ENCODE results near the gene UBXN10.

UBXN10 gene, protein sequence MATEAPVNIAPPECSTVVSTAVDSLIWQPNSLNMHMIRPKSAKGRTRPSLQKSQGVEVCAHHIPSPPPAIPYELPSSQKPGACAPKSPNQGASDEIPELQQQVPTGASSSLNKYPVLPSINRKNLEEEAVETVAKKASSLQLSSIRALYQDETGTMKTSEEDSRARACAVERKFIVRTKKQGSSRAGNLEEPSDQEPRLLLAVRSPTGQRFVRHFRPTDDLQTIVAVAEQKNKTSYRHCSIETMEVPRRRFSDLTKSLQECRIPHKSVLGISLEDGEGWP

DNA sequence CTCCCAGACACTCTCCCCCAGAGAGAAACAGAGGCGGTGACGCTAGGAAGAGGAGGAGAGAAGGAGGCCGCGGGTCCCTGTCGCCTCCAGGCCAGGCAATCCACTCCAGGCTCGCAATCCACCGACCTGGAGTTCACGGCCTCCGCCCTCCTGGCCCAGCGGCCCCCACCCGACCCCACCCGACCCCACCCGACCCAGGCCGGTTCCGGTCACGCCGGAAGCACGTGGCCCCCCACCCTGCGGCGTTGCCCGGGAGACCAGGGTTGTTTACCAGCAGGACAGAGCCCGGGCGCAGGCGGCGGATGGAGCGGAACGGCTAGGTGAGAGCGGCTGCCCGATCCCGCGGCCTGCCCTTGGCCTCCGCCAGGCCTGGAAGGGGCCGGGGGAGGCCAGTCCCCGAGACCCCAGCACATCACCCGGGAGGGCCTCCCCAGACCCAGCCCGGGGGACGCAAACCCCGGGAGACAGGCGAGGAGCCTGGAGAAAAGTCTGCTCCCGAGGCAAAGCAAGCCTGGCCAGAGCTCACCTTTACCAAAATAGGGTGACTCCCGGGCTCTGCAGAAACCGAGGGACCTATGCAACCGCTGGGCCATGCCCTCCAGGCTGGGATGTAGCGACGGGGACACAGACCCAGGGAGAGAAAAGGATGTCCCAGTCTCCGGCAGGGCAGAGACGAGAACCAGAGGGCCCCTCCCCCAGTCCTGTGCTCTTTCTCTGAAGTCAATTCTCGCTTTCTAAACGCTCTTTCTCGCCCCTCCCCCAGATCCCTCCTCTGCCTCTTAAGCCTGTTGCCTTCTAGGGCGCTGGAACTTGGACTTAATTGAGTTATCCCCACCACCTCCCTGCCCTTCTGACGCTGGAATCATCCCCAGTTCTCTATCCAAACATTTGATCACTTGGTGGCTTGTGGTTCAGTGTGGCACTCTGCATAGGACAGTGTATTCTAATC is at the start of gene UBXN10, which contains the start of gene PLA2G2C:
TSS of gene UBXN10 (plus strand) at position 263 of the 949 bp plus-strand sequence. CDS start 4,466 bp downstream, outside the sequence.
TSS of gene PLA2G2C (minus strand) at position 685 of the 949 bp plus-strand sequence. CDS start 9,155 bp downstream, outside the sequence.
- no peak for DNase-seq

DNA sequence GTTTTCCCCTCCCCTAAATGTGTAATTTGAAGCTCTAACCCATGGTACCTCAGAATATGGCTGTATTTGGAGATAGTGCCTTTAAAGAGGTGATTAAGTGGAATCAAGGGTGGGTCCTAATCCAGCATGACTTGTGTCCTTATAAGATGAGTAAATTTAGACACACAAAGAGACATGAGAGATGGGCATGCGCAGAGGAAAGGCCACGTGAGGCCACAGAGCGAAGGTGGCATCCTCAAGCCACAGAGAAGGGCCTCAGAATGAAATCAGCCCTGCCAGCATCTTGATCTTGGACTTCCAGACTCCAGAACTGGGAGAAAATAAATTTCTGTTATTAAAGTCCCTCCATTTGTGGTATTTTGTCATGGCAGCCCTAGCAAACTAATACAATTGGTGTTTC is 49.6 kb upstream of the UBXN10 start:
- DNase-seq: no peak

DNA sequence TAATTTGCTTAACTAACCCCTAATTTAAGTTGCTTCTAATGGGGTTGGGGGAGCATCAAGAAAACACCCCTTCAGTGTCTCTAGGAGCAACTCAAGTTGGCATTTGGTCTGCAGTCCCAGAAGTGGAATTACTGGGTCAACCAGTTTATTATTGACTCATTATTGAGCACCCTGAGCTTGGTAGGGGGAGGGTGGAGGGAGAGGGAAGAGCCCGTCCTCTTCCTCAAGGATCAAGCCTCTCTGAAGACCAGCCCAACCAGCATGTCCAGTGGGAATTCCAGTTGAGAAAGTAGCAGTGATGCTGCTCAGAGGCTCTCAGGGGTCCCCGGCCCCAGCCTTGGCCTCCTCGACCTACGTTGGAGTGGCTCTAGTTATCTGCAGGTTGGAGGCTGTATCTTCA is 48.8 kb upstream of the UBXN10 start:
- no peak for DNase-seq

DNA sequence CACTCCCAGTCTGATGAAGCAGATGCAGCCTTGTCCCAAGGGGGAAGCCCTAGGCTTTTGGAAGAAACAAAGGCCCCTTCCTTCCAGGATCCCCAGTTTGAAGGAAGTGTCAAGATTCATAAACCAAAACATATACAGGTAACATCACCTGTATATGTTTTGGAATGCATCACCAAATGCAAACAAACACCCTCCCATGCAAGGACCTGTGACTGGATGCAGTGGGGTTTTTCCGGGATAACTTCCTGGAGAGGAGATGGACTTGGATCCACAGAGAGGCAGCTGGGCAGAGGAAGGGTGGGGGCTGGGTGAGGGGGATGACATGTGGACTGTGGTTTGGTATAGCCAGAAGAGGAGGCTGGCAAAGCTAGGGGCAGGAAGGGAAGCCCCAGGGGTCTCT is 48.3 kb upstream of the UBXN10 start:
- DNase-seq: no peak

DNA sequence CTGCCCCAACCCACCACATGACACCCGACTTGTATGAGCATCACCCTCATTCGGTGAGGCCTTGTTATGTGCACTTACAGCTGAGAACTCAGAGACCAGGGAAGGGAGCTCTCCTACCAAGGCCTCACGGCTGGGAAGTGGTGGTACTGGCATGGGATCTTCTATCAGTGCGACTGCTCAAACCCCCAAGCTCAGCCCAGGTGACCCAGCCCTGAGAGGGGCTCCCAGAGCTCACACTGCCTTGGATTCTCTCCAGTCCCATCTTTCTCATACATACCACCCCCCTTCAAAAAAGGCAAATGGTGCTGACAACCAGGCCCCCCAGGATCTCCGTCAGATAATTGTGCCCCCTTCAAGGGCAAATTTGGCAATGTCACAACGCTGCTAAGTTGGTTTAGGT is 47.5 kb upstream of the UBXN10 start:
- no peak for DNase-seq

DNA sequence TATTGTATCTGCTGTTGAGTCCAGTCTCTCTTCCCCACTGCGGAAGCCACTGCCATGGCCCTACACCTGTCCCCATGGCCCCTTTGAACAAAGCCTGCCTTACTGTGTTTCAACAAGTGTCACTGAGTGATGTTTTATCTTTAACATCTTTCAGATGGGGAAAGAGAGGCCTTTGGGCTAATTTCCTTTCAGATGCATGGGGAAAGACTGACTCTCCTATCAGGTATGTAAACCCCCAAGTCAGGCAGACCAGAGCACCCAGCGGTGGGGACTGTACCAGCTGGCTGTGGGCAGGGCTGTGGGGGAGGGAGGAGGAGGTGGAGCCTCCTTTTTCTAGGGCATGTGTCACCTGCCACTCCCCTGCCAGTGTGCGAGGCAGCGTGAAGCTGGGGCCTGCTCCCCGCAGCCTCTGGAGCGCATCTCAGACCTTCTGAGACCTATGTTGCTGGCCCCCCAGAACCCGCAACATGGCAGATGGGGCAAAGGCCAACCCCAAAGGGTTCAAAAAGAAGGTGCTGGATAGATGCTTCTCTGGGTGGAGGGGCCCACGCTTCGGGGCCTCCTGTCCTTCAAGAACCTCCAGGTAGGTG is 46.8 kb upstream of the UBXN10 start, which contains the start of gene PLA2G2F:
TSS of gene PLA2G2F (plus strand) at position 363 of the 590 bp plus-strand sequence. CDS start at position 468, 105 bp downstream.
- no peak for DNase-seq

DNA sequence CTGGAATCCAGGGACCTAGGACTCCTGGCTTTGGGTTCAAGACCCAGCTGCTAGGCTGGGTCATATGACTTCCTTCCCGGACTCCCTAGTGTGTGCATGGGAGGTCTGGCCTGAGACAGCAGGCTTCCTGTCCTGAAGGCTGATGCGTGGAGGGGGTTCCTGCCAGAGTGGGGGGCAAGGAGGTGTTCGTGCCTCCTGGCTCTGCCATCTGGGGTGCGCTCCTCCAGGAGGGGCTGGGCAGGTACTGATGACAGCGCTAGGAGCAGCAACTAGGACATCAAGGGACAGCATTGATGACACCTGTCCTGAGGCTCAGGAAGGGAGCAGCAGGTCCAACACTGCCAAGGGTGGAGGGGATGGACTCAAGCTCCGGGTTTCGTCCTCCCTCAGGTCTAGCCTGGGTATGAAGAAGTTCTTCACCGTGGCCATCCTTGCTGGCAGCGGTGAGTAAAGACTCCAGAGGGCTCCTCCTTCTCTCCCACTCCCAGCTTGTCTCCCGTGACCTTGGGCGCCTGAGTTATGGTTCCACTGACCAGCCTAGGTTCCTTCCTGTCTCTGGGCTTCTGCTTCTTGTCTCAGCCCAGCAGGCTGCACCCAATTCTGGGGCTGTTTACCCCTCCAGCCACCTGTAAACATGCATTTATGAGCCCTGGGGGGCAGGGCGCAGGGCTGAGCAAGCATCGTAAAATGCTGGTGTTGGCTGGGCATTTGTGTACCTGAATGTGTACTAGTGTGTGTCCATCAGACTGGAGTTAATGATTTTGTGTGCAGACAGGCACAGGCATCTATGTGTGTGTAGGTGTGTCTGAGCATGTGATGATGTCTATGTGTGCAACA is 45.9 kb upstream of the UBXN10 start:
- DNase-seq: no peak

DNA sequence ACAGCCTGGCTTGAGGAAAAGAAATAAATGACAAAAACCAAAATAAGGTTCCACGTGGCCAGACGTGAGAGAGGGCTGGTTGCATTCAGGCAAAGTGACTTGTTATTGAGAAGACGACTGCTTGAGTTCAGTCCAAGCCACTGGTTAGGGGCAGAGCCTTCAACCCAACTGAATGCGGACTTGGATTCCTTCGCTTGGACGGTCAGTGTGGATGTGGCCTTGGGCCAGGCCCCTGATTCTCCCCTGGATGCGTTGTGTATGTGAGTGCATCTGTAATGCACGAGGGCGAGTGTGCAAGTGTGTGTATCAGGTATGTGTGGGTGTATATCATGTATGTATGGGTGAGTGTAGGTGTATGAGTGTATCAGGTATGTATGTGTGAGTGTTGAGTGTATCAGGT is 44.9 kb upstream of the UBXN10 start:
- DNase-seq: no peak

DNA sequence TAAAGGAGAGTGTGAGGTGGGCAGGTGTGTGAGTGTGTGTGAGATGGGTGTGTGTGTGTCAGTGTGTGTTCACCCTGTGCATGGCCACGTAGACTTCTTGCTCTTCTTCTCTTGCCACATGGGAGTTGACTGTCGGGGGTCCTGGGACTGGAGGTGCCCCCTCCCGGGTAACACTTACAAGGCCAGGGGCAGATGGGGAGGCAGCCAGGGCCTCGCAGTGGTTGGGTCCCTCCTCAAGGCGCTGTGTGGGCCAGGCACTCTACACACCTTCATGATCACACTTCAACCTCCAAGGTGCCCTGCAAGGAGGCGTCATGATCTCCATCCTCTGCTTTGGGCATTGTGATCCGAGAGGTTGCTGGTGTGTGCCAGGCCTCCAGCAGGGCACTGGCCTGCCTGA is 44.4 kb upstream of the UBXN10 start:
- DNase-seq: no peak

DNA sequence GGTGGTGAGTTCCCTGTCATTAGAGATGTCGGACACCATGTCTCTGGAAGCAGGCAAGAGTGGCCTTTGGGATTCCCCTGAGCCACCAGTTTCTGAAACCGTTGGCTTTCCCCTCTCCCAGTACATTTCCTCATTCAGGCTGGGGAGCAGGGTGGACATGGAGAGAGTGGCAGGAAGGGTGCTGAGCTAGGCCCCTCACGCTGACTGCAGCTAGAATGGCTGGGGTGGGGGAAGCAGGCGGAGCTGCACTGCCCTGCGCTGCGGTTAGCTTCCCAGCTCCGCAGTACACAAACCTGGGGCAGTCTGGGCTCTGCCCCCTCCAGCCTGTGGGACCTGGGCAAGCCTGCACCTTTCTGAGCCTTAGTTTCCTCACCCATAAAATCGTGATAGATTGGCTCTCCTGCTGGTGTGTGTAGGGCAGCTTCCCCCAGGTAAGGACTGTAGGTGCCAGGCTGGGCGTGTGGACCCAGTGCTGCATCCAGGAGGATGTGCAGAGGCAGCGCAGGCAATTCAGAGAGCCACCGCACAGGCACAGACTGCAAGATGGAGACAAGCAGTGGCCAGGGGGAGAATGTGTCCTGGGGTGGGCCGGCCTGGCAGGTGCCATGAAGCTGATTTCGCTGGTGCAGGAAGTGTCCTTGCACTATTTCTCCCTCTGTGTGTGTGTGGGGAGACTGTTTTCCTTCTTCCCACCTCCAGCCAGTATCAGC is 43.7 kb upstream of the UBXN10 start:
- no peak for DNase-seq

DNA sequence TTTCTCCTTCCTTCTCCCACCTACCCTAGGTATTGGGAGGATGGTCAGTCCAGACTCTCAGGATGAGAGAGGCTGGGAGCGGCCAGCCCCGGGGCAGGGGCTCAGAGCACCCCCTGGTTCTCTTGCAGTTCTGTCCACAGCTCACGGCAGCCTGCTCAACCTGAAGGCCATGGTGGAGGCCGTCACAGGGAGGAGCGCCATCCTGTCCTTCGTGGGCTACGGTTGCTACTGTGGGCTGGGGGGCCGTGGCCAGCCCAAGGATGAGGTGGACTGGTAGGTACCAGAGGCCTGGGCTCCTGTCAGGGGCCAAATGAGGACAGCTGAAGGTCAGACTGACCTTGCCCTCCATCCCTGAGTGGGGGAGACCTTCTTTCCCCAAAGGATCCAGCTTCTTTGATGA is 42.6 kb upstream of the UBXN10 start:
- DNase-seq: no peak

DNA sequence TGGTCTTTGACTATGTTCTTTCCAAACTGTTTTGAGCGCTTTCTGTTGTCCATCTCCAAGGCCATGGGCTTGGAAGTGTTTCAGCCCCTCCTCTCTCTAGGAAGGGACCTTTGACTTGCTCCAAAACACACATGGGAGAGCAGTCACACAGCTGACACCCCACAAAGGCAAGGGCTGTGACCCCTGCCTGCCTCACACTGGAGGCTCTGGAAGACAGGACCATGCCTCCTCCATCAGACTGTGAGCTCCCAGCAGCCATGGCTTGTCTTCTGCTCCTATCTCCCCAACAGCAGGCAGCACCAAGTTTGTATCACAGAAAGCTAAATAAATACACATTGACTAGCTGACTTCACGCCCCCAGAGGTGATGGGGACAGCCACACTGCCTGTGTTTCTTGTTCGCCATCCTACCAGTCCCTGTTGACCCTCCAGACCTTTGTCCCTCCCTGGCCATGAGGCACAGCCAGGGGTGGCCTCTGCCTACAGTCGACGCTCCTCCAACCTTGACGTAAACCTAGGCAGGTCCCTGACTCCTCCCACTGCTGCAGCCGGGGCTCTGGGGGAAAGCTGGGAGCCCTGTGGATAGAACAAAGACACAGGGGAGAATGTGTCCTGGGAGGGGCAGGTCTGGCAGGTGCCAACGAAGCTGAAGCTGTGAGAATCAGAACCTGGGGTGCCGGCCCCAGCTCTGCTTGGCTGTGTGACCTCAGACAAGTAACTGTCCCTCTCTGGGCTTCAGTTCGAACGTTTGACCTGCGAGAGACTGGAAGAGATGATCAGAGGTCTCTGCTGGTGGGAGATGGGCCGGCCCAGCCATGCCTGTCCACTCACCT is 41.9 kb upstream of the UBXN10 start:
- no peak for DNase-seq

DNA sequence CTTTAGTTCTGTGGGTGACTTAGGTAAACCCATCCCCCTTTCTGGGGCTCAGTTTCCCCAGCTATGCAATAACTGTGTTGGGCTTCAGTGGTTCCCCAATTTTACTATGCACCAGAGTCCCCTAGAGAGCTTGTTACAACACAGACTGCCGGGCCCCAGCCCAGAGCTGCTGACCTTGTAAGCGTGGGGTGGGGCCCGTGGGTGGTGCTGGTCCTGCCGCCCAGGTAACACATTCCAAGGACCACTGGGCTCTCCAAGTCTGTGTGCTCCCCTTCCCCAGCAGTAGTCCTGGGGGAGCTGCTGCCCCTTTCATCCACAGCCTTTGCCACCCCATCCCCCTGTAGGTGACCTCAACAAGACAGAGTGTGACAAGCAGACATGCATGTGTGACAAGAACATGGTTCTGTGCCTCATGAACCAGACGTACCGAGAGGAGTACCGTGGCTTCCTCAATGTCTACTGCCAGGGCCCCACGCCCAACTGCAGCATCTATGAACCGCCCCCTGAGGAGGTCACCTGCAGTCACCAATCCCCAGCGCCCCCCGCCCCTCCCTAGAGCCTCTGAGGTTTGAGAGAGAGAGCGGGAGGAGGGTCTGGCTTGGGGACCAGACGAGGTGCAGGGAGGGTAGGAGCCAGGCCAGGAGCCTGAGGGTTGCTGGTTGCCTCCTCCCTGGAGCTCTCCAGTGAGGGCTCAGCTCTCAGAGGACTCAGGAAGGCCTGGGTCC is 37.9 kb upstream of the UBXN10 start:
- DNase-seq: no peak

DNA sequence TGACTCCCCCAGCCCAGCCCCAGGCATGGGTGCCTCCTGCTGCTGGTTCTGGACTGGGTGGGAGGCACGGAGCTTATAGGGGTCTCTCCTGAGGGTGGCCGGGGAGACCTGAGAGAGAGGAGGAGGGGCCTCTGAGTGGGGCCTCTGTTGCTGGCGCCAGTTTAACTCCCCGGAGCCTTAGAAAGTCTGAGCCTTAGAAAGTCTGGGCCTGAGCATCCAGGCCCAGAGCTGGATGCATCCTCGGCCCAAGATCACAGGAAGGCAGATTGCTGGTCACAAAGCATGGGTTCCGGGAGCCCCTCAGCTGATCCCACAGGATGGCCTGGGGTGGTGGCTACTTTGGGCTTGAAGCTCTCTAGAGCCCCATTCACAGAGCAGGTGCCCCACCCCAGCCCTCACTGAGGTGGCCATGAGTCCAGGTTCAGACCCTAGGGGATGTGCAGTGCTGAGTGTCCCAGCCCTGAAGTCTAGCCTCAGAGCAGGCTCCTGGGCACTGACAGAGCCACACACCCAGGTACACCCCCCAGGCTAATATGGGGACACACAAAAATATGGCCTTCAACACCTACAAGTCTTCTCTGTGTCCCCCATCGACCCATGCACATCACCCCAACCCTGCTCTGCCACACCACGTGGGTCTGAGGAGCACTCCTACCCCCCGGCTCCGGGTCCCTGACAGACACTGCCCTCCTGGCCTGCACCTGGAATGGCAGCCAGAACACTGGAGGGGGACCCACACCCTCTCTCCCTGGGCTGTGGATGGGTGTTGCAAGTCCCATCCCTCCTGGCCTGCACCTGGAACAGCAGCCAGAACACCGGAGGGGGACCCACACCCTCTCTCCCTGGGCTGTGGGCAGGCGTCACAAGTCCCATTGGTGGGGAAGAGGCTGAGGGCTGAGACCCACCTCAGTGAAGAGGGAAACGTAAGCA is 37.1 kb upstream of the UBXN10 start:
- no peak for DNase-seq

DNA sequence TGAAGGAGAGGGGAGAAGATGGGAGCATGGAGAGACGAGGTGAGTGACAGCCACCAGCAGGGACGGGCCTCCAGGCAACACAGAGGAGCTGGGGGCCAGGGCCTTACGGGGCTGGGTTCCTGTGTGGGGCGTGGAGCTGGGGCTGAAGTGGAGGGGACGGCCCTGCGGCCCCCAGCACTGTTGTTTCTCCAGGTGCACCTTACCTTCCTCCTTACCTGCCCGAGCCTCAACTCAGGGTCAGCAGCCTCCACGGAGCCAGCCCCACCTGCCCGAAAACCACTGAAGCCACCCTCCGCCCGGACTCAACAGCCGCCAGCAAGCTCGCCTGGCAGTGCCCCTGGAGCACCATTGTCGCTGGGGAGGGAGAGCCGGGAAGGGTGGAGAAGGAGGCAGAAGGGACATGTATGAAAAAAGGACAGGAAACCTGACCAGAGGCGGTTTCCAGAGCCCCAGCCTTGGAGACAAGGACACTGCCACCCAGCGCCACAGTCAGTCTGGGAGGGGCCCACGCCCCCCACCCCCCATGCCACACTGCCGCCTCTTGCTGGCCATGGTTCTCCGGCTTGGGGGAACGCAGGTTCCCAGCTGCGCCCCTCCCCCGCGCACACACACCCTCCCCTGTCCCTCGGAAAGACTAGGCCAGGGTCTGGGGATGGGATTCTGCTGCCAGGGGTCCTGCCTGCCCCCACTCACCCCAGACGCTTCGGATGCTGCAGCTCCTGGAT is 36.1 kb upstream of the UBXN10 start:
- DNase-seq: no peak

DNA sequence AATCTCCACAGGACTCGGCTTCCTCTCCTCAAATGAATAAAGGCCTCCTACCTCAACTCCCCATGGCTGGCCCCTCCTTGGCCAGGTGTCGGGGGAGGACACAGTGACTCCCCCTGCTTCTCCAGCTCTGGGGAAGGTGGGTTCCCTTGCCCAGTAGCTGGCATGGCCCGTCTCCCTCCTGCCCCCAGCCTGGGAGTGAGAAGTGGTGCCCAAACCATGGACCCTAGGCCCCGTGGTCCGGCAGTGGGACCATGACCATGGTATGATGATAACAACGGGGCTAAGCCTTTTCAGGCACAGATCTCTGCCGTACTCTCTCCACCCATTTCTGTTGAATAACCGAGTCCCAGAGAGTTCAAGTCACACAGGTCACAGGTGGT is 35.6 kb upstream of the UBXN10 start:
- no peak for DNase-seq

DNA sequence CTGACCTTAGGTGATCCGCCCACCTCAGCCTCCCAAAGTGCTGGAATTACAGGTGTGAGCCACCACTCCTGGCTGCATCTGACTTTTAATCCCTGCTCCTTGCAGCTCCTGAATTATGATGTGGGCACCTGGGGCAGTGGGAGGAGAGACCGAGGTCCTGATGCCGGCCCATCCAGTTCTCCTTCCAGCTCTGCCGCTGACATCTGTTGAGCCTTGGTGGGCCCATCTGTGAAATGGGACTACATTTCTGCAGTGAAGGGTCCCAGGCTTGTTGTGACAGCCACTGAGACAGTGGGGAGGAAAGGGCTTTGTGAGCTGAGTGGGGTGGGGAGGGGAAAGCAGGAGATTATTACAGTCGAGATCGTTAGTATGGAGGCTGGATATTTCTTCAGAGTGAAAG is 34.9 kb upstream of the UBXN10 start:
- DNase-seq: no peak

DNA sequence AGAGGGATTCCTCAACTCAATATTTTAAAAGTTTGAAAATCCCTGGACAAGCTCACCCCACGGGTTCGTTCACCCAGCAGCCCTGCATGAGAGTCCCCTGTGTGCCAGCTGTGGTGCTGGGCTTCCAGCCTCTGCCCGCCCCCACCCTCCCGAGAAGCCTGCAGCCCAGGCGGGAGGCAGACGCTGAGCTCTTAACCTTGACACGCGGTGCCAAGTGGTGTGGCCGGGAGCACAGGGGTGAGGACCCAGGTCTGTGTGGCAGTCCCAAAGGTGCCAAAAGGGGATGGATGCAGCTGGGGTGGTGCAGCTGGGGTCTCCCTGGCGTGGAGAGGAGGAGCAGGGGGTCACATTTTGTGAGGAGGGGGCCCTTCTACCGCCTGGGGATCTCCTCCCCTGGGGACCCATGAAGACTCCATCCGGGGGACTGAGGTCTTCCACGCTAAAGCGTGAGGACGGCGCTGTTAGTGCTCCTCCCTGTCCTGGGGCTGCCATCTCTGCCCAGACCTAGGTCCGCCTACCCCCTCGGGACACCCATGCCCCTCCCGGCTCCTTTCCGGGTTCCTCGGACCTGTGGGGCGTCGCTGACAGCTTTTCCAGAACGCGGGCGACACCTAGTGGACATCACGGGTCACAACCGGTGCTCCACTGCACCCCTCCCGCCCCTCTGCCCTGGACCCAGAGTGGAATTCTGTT is 33.8 kb upstream of the UBXN10 start:
- peak; percentile 55 for DNase-seq

All from NCI-H2107 (cell line).